GM18951 (cell line): ENCODE results near the gene MTHFD1L.
"Not testable (repeated sequence)": the region's sequence is repeated elsewhere in the genome, so short reads cannot be mapped to it uniquely, and the experiment has no call there.

ENCODE experiments used
- POLR2A ChIP-seq: IDR thresholded peaks from 4 replicates; pipeline ENCODE4 v1.6.1; 2011; ENCODE audit warnings: mild to moderate bottlenecking; ENCODE audit not compliant: insufficient read length, insufficient read depth; ENCODE audit errors: extremely low read depth
- in situ Hi-C: fragments of 300-500 bp; cut with MboI; formaldehyde crosslinking; loops from one replicate; pipeline ENCODE4 v1.12.0; 2022; ENCODE audit warnings: low sequenced_read_pairs, mixed read lengths, inconsistent platforms; ENCODE audit not compliant: unreplicated experiment

Gene MTHFD1L

DNA sequence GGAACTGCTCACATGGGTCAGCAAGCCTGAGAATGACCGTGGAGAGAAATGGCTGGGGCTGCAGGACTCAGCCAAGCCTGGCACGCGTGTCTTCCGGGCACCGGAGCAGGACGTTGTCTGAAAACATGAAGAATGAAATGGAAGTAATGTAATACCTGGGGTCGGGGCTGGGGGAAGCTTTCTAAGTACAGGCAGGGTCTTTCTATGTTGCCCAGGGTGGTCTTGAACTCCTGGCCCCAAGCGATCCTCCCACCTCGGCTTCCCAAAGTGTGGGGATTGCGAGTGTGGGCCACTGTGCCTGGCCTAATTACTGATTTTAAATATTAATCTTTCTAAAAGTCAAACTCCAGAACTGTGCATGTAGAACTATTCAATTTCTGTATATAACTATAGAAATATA, 218.8 kb downstream of the MTHFD1L start:
- no peak for TF ChIP-seq POLR2A
- in situ Hi-C loops, result no loop called here

DNA sequence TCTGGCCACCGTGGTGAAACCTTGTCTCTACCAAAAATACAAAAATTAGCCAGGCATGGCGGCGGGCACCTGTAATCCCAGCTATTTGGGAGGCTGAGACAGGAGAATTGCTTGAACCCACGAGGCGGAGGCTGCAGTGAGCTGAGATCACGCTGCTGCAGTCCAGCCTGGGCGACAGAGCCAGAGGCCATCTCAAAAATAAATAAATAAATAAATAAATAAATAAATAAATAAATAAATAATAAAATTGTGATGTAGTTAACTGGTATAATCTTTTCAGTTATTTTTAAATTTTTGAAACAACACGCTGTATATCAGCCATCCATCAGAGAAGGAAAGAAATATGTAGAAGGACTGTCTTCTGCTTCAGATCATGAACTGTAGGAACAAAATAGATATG, 221.6 kb downstream of the MTHFD1L start:
- in situ Hi-C loops, result not testable (repeated sequence)

DNA sequence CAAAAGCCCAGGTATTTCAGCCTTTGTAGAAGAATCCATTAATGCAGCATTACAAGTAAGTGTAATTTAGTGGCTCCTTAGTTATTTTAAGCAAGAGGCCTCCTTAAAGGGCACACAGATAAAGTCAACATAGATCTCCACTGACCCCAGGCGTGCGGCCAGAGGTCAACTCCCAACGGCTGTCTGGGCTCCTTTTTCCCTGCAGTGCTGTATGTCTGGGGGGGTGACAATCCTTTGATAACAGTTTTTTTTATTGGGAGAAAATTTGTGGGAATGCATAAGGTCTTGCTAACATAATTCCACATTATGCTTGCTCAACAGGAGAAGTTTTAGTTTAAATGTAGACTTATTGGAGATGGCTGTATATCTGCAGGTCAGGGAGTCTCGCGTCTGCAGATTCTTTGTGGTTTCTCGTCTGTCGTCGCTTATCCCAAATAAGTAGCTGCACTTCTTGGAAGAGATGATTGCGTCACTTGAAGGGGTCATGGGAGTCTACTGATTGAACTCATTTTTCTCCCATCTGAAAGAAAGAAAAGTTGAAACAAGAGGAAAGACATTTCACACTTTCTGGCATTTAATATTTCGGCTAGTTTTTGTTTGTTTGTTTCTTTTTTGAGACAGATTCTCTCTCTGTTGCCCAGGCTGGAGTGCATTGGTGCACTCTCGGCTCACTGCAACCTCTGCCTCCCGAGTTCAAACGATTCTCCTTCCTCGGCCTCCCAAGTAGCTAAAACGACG, 222.5 kb downstream of the MTHFD1L start:
- in situ Hi-C loops, result no loop called here
- TF ChIP-seq POLR2A, result no peak

DNA sequence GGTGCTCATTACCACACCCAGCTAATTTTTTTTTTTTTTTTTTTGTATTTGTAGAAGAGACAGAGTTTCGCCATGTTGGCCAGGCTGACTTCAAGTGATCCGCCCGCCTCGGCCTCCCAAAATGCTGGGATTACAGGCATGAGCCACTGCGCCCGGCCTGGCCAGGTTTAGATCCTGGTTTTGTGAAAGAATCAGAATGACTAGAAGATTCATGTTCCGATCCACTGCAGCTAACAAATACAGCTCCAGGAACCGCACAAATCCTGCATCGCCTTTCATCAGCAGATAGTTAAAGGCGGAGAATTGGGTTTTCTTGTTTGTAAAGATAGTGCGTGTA, 223.1 kb downstream of the MTHFD1L start:
- in situ Hi-C loops, result no loop called here
- no peak for TF ChIP-seq POLR2A

DNA sequence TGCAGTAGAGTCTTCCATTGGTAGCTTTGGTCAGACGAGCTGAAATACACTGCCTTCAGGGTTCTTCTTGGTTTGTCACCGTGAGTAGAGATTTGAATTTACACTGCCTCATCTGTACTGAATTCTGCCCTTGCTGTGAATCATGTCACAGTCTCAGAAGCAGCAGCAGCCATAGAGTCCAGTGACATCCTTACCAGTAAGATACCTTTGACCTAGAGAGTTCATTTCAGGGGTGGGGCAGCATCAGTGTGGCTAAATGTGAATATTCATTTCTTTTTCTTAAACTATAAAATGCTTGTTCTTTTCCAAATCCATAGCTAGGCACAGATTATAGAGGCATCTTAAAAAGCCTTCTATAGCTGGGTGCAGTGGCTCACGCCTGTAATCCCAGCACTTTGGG, 223.5 kb downstream of the MTHFD1L start:
- in situ Hi-C loops, result no loop called here
- no peak for TF ChIP-seq POLR2A

DNA sequence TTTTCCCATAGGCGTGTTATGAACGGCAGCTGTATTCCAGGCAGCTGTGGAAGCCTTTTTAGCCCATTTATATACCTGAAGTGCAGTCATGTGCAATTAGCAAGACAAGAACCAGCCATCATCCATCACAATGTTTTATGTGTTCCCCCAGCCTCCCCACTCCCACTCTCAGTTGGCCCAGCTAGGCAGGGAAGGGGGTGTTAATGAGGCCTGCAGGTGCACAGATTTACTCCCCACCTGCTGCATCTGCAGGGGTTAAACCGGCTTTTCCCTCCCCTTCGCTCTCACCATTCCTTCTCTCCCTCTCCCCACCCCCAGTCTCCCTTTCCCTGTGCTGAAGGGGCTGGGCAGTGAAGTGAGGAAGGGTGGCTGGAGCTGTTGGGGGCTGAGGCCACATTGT, 224.5 kb downstream of the MTHFD1L start:
- TF ChIP-seq POLR2A, result no peak
- in situ Hi-C loops, result no loop called here

DNA sequence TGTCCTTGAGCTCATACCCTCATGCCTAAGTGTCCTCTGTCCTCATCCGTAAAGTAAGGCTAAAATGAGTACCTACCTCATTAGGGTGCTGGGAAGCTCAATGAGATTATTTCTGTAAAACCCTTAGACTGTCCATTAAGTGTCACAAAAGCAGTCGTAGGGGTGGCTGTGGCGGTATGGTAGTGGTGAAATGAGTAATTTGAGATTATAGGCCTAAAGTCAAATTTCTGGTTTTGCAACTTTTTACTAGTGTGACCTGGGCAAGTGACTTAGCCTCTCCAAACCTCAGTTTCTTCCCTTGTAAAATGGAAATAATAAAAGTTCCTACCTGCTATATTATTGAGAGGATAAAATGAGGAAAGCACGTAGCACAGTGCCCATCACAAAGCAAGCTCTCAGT, 226.1 kb downstream of the MTHFD1L start:
- TF ChIP-seq POLR2A, result no peak
- in situ Hi-C loops, result no loop called here

DNA sequence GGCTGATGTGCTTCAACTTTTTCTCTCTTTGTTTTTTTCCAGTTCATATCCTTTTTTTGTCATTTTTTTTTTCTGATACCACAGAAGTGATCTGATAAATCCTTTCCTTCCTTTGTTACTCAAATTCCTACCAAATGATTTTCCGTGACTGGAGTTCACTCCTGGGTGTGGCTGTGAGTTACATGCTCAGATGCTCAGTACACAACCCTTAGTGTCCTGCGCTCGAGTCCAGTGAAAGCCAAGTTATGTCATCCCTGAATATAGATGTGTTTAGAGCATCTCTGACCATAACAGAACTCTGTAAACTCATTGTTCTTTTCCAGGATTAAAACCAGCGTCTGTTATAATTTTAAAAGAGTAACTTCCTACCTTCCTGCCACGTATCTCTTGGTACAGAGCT, 227.1 kb downstream of the MTHFD1L start:
- in situ Hi-C loops, result no loop called here
- no peak for TF ChIP-seq POLR2A

DNA sequence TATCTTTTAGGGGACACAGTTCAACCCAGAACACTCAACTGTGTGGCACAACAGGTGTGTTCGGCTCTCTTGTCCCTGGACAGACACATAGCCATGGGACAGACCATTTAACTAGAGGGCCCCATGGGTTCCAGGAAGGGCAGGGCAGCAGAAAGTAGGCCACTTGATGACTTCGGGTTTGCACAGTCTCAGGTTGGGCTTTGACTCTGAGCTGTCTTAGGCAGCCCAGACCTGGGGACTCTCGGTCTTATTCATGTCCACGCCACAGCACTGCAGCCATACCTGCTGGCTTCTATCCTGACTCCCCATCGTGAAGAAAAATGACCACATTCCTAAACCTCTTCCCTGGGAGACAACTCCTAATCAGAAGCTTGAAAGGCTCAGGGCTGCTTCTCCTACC, 228.2 kb downstream of the MTHFD1L start:
- in situ Hi-C loops, result no loop called here

DNA sequence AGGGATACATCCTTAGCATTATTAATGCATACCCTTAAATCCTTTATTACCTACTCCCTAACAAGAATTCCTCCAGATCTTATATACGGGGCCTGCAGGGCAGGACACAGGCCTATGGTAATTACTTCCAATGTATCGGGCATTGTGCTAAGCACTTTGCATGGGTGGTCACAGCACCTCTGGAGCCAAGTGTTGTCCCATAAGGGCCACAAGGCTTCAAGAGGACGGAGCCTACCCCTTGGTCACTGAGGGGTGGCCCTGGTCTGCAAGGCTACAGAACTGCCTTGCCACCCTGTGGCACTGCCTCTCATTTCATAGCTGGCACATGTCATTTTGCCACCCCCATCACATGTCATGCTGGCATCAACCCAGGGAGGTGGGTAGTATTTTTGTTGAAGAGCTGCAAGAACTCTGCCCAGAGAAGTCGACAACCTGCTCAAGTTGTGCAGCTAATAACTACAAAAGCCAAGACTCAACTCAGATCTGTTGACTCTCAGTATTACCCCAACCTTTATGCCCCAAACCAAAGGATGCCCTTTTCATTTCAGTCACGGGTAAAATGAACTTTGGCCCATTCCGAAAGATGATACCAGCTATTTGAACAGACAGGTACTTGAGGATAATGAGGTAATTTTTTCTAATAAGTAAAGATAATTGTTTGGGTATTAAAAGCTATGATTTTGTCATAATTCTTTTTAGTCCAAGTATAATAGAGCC, 230.2 kb downstream of the MTHFD1L start:
- in situ Hi-C loops, result no loop called here
- no peak for TF ChIP-seq POLR2A

More for the DNA sequence above, 228.2 kb downstream of the MTHFD1L start:
- TF ChIP-seq POLR2A, result no peak

DNA sequence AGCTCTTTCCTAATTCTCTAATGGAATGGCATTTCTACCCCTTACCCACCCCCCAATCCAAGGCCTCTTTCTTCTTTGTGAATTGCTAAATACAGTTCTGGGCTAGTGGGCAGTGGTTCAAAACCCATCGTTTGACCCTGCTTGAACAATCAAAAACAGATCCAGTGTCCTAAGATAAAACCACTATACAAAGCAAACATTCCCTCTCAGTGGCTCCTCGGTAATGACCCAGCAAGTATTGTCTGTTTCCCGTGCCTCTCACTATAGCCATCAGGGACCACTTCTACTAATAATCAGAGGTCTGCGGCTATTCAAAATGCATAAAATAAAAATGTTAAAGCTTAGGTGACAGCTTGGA, 230.7 kb downstream of the MTHFD1L start:
- no peak for TF ChIP-seq POLR2A
- in situ Hi-C loops, result no loop called here

DNA sequence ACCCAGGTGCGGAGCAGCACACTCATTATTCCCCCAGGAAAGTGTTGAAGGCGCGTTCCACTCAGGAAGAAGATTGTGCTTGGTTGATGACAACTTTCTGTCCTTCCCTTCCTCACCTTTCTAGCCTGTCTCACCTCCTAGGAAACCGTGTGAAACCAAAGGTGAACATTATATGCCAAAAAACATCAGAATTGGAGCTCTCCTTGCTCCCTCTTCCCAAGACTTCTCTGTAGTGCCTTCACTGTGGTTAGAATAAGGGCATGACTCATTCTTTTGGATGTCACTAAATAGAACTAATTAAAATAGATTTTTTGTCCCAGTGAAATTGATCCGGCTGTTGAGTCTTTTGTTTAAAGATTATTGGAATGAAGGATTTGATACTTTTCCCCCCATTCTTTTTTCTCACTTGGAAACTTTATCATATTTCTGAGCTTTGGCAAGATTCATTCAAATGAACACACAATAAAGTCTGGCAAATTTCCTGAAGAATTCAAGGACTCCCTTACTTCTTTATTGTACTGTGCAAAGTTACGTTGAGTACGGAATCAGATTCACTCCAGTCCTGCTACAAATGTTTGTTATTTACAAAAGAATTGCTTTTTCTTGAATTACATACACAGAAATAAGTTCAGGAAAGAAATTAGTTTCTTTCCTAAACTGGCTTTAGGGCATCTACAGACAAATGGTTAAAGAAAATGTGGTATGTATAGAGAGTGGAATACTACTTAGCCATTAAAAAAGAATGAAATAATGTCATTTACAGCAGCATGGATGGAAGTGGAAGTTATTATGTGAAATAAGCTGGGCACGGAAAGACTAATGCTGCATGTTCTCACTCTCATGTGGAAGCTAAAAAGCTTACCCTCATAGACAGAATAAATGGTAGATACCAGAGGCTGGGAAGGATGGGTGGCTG, 231.4 kb downstream of the MTHFD1L start:
- in situ Hi-C loops, result no loop called here
- TF ChIP-seq POLR2A, result no peak

DNA sequence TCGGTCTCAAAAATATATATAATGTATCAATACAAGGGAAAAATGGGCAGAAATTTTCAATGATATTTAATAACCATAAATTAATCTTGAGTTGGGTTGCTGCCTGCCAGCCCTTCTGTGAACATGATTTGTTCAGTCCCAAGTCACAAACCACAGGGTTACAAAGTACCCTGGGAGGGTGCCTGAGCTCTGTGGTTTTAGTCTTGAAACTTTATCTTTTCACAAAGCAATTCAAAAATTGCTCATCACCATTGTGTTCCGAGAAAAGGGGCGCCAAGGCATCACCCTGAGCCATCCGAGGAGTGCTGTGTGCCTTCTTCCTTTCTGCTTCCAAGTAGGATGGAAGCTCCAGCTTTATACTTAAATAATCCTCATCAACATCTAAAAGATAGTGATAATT, 232.7 kb downstream of the MTHFD1L start:
- in situ Hi-C loops, result no loop called here

More for the DNA sequence above, 232.7 kb downstream of the MTHFD1L start:
- no peak for TF ChIP-seq POLR2A
